PC-3 (cell line): ENCODE measurements around the gene HDAC11.

Source experiments
- CTCF ChIP-seq: fragments of 300-600 bp; sonication (generic); conservative IDR thresholded peaks from 2 replicates; pipeline ENCODE4 v1.5.1; 2017; ENCODE audit warnings: antibody characterized with exemption, low read depth, mild to moderate bottlenecking, low read length
- EZH2 ChIP-seq: fragments of 300-600 bp; sonication (generic); IDR thresholded peaks from one replicate; pipeline ENCODE4 v1.6.1; 2017; ENCODE audit warnings: antibody characterized with exemption, mild to moderate bottlenecking, low read length; ENCODE audit not compliant: unreplicated experiment
- EZH2phosphoT487 ChIP-seq: fragments of 300-600 bp; sonication (generic); IDR thresholded peaks from 2 replicates; pipeline ENCODE4 v1.6.1; 2018; ENCODE audit warnings: mild to moderate bottlenecking, antibody characterized with exemption, low read length, borderline replicate concordance

DNA sequence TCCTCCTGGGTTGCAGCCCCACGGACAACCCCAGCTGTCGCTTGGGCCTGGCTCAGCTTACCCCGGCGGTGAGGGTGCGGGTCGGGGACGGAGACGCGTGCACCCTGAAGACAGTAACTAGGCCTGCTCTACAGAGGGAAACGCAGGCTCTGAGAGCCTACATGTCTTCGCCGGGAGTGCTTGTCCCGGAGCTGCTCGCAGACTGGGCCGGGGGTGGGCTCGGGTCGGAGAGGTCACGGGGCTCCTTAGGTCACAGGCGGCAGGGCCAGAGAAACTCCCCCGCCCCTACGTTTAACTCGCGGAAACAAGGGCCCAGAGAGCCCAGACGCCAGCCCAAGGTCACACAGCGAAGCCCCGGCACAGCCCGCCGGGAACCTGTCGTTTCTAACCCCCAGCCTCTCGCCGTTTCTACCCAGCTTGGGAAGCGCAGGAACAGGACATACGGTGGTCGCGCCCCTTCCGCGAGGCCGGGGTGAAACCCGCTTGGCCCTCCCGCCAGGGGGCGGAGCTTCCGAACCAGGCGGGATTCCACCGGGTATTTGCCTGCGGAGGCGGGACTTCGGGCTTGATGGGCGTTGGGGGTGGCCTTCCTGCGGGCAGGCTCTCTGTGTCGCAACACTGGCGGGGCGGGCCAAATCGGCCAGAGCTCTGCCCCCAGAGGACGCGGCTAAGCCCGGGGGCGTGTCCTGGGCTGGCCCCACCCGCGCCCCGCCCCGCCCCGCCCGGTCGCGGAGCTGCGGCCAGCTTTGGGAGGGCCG, at the start of gene HDAC11:
- no peak for TF ChIP-seq EZH2phosphoT487
- TF ChIP-seq CTCF, result no peak
- no peak for TF ChIP-seq EZH2
